Right atrium auricular region (tissue), 2 donors: Measurements from ENCODE around the gene PRSS38. TPM values are rescaled to one million over a fixed set of nuclear protein-coding genes. Genes with fewer than 3 reads are reported as not detected.

Source experiments
- DNase-seq: peaks from one replicate; pipeline ENCODE4 v3.0.0-alpha.2; 2019; ENCODE audit warnings: low spot score
- H3K27ac ChIP-seq, 2 donors: fragments of 200-600 bp; sonication (generic); 1 replicate in 1 of 2; 2 replicates in 1 of 2; pipeline ENCODE4 v1.5.1; 2016 to 2019
- H3K27me3 ChIP-seq, 2 donors: fragments of 200-600 bp; sonication (generic); one replicate each; pipeline versions ENCODE4 v1.5.1 to v1.6.0; 2017 to 2019
- H3K36me3 ChIP-seq: fragments of 200-600 bp; sonication (generic); one replicate; pipeline ENCODE4 v1.5.1; 2016
- H3K4me1 ChIP-seq, 2 donors: fragments of 200-600 bp; sonication (generic); one replicate each; pipeline versions ENCODE4 v1.5.1 to v1.6.0; 2017 to 2019
- H3K4me3 ChIP-seq, 2 donors: fragments of 200-600 bp; sonication (generic); 1 replicate in 1 of 2; 2 replicates in 1 of 2; pipeline ENCODE4 v1.5.1; 2017 to 2019; ENCODE audit warnings: mild to moderate bottlenecking in 1 of 2, moderate library complexity in 1 of 2
- H3K9me3 ChIP-seq, 2 donors: fragments of 200-600 bp; sonication (generic); one replicate each; pipeline ENCODE4 v1.5.1; 2019
- total RNA-seq, 2 donors: library from RNA; depleted of rRNA; stranded (reverse); fragments of >200 nt; gene quantifications; one replicate each; pipeline ENCODE4 v1.1.0, GENCODE V29; 2016
- TF ChIP-seq, protein P1 (sequence below), 2 donors: fragments of 200-600 bp; sonication (generic); IDR thresholded peaks; one replicate each; pipeline ENCODE4 v1.5.1; 2019; ENCODE audit warnings: antibody characterized with exemption in 2 of 2

Gene PRSS38
- total RNA-seq, 2 donors from 2014 or later: not detected

DNA sequence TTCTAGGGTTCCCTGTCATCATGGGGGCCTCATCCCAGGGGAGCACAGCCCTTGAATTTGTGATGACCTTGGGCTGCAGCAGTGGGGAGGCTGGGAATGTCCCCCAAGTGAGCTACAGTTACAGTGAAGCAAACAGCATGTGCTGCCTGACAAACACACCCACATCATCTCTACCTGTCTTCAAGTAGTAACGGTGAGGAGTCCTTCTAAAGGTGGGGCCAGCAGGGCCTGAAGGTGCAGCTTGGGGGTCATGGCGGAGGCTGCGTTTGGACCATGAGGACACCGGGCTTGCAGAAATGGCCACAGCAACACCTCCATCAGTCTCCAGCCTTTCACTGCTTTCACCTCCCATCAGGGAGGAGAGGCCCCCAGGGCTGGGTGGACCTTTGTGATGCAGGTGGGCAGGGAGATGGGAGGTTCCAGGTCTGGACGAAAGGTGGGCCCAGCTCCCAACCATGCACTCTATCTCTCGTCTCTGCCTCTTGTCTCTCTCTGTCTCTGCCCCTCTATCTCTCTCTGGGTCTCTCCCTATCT, 76.5 kb downstream of the PRSS38 start:
- Histone ChIP-seq H3K4me3 (no peak overlapping the region), H3K36me3 (no peaks in the 10 kb centered on the region), H3K27ac (no peak overlapping the region), H3K4me1 (peaks cover 0 to 6% of the 10 kb centered on the region in 2 donors), H3K27me3 (no peaks in the 10 kb centered on the region), H3K9me3 (no peaks in the 10 kb centered on the region)
- TF ChIP-seq, protein P1, sequence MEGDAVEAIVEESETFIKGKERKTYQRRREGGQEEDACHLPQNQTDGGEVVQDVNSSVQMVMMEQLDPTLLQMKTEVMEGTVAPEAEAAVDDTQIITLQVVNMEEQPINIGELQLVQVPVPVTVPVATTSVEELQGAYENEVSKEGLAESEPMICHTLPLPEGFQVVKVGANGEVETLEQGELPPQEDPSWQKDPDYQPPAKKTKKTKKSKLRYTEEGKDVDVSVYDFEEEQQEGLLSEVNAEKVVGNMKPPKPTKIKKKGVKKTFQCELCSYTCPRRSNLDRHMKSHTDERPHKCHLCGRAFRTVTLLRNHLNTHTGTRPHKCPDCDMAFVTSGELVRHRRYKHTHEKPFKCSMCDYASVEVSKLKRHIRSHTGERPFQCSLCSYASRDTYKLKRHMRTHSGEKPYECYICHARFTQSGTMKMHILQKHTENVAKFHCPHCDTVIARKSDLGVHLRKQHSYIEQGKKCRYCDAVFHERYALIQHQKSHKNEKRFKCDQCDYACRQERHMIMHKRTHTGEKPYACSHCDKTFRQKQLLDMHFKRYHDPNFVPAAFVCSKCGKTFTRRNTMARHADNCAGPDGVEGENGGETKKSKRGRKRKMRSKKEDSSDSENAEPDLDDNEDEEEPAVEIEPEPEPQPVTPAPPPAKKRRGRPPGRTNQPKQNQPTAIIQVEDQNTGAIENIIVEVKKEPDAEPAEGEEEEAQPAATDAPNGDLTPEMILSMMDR (IDR thresholded peaks at IDR 0.05): no peak
- peak; percentile 50 for DNase-seq

DNA sequence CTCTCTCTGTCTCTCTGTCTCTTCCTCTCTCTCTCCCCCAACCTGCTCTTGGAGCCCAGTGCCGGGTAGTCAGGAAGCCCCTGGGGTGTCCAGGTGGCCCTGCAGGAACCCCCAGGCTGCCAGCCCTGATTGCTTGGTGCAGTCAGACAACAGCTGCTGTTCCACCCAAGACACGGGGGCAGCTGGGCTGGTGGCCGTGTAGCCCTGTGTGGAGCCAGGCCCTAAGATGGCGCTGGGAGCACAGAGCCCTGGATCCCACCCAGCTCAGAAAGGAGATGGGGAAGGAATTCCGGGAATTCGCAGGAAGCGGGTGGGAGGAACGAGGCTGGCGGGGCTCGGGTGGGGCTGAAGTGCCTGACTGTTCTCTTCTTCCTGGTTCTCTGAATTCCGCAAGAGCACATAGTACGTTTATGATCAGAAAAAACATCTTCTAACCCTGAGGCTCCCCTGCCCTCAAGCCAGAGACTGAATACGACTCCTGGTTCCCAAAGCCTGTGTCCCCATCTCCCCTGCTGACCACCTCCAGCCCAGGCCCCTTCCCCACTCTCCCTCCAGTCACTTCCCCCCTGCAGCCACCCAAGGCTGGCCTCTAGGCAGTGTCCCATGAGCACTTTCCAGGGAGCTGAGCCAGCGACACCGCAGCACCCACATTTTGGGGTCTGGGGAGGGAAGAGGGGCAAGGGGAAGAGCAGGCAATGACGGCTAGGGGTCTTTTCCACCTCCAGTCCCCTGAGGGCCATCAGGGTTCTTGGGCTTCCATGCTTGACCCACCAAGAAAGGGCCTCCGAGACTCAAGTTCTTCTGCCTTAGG, 77.2 kb downstream of the PRSS38 start:
- Histone ChIP-seq H3K27me3 (no peaks in the 10 kb centered on the region), H3K27ac (no peak overlapping the region), H3K4me3 (no peak overlapping the region), H3K4me1 (no peaks in the 10 kb centered on the region), H3K36me3 (no peaks in the 10 kb centered on the region), H3K9me3 (no peaks in the 10 kb centered on the region)
- TF ChIP-seq, protein P1 (IDR thresholded peaks at IDR 0.05): no peak
- peak; percentile 55 for DNase-seq

DNA sequence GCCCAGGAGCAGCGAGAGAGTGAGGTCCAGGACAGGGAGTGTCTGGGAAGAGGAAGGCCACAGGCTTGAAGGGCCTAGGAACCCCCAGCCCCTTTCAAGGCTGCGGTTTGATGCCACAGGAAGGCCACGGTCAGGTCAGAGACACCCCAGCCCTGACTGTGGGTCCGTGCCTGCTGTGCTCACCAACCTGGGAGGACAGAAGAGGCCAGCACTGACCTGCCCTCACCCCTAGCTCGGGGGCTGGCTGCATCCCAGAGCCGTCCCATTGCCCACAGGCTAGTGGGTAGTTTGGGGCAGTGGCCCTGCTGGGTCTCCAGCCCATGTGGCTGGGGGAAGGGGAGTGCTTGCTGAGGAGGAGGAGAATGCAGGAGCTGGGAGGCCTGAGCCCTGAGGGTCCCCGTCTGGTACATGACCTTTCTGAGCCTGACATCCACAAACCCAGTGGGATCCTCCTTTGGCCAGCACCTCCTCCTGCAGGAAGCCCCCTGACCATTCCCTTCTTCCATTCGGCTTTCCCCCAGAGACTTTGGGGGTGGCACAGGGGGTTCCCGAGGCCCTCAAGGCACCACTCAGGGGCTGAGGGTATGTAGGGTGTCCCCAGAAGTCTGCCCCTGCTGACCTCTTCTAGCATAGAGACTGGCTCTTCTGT, 77.9 kb downstream of the PRSS38 start:
- Histone ChIP-seq H3K27ac (no peak overlapping the region), H3K9me3 (no peaks in the 10 kb centered on the region), H3K4me1 (no peaks in the 10 kb centered on the region), H3K4me3 (no peak overlapping the region), H3K36me3 (no peaks in the 10 kb centered on the region), H3K27me3 (no peaks in the 10 kb centered on the region)
- TF ChIP-seq, protein P1 (IDR thresholded peaks at IDR 0.05): no peak
- peak; percentile 47 for DNase-seq

DNA sequence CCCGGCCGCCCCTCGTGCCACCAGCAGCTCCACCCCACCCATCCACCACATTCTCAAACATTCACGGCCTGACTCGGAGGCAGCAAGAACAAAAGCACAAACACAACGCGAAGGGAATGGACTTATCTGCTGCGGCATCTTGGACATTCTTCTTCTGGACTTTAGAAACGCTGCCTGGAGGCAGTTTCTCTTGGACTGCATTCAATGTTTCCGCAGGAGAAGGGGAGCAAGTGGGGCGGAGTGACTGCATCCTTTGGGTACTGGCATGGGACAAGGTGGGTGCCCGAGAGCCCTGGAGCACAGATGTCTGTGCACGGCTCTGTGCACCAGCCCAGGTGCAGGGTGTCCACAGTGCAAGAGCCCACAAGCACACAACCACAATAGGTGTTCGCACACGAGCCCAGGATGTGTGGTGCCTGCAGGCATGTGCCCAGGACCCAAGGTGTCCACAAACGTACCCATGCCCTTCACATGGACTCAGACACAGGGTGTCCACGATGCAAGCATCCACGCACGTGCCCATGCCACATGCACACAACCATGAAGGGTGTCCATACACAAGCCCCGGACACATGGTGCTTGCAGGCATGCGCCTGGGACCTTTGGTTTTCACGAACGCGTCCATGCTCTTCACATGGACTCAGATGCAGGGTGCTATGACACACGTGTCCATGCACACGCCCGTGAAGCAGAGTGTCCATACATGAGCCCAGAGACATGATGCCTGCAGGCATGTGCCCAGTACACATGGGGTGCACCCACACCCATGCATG, 78.7 kb downstream of the PRSS38 start:
- Histone ChIP-seq H3K4me1 (no peaks in the 10 kb centered on the region), H3K27me3 (no peaks in the 10 kb centered on the region), H3K4me3 (no peak overlapping the region), H3K36me3 (no peaks in the 10 kb centered on the region), H3K9me3 (no peaks in the 10 kb centered on the region), H3K27ac (no peak overlapping the region)
- DNase-seq: peak; percentile 36
- TF ChIP-seq, protein P1 (IDR thresholded peaks at IDR 0.05): no peak

DNA sequence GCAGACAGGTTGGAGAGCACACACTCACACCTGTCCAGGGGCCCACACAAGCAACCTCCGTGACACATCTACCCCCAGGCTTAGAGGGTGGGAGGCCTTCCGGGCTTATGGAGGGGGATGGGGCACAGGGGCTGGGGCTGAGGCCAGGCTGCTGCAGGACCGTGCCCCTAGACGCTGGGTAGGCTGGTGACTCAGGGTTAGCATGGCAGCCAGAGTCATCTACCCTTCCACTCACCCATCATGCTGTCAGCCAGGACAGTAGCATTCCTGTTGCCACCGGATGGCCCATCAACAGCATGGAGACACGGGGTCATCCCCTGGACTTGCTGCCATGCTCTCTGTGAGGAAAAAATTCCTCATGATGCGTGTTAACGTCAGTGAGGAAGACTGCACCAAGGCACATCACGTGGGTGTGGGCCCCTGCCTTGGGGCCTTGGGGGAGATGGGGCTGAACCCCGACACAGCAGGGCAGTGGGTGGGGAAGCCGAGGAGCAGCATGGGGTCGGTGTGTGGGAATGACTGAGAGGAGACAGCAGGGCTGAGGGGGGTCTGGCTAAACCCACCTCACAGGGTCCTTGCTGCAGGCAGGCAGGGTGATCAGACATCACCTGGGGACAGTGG, 79.5 kb downstream of the PRSS38 start:
- Histone ChIP-seq H3K27me3 (no peaks in the 10 kb centered on the region), H3K4me3 (no peak overlapping the region), H3K9me3 (no peaks in the 10 kb centered on the region), H3K36me3 (no peaks in the 10 kb centered on the region), H3K4me1 (no peaks in the 10 kb centered on the region), H3K27ac (no peak overlapping the region)
- TF ChIP-seq, protein P1 (IDR thresholded peaks at IDR 0.05): no peak
- peak; percentile 32 for DNase-seq
